IPS-18a (cell line): ENCODE results near the gene MXD4.
"Not testable (repeated sequence)": the region's sequence is repeated elsewhere in the genome, so short reads cannot be mapped to it uniquely, and the experiment has no call there.

ENCODE experiments used
- H3K27ac ChIP-seq: one replicate; pipeline ENCODE4 v1.5.1; 2013; ENCODE audit warnings: low read length
- H3K27me3 ChIP-seq: one replicate; pipeline ENCODE4 v1.6.1; 2013; ENCODE audit warnings: mild to moderate bottlenecking, low read length; ENCODE audit not compliant: control insufficient read depth, insufficient read depth
- H3K36me3 ChIP-seq: one replicate; pipeline ENCODE4 v1.6.1; 2013; ENCODE audit warnings: low read depth, low read length; ENCODE audit not compliant: control insufficient read depth
- H3K4me1 ChIP-seq: one replicate; pipeline ENCODE4 v1.6.1; 2013; ENCODE audit warnings: low read depth, low read length; ENCODE audit not compliant: control insufficient read depth
- H3K4me3 ChIP-seq: one replicate; pipeline ENCODE4 v1.5.1; 2013; ENCODE audit warnings: low read length
- H3K9ac ChIP-seq: one replicate; pipeline ENCODE4 v1.6.1; 2013; ENCODE audit warnings: mild to moderate bottlenecking, low read length, moderate library complexity
- H3K9me3 ChIP-seq: one replicate; pipeline ENCODE4 v1.6.1; 2013; ENCODE audit warnings: low read depth, low read length; ENCODE audit not compliant: control insufficient read depth

Gene MXD4

DNA sequence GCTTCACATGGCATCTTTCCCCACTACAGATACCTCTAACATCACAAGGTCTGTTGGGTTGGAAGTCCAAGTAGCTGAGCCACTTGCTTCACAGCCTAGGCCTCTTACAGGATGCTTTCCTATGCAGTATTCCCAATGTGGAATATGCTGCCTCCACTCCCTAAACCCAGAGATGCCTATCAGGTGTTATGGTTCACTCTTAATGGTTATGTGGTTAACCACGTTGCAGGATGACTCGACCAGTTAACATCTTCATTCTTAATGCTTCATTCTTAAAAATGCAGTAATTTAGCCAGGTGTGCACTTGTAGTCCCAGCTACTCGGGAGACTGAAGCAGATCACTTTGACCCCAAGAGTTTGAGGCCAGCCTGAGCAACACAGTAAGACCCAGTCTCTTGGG is 44.2 kb downstream of the MXD4 start:
- Histone ChIP-seq H3K4me3 (no peak overlapping the region), H3K9me3 (no peaks in the 10 kb centered on the region), H3K9ac (no peak overlapping the region), H3K36me3 (no peaks in the 10 kb centered on the region), H3K4me1 (peaks cover 34% of the 10 kb centered on the region), H3K27me3 (no peaks in the 10 kb centered on the region), H3K27ac (no peak overlapping the region)

DNA sequence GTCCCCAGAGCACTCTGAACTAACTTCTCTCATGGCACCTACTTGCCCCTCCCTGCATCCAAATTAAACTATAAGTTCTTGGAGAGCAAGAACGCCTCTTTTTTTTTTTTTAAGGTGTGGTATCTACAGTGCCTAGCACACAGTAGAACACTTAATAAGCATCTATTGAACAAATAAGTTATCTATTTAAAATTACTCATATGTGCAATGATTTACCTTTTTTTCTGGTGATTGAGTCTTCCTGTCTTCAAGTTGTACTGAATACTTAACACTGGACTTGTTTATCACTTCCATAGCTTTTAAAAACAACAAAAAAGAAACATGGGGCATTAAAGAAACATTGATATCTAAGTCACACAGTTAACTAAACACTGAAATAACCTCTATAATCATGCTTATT is 49.1 kb downstream of the MXD4 start:
- no peak overlapping the region for H3K27ac ChIP-seq
- no peaks in the 10 kb centered on the region for H3K27me3 ChIP-seq
- H3K4me3 ChIP-seq: no peak overlapping the region
- H3K4me1 ChIP-seq: peaks cover 14% of the 10 kb centered on the region
- no peaks in the 10 kb centered on the region for H3K36me3 ChIP-seq
- no peak overlapping the region for H3K9ac ChIP-seq
- H3K9me3 ChIP-seq: no peaks in the 10 kb centered on the region

DNA sequence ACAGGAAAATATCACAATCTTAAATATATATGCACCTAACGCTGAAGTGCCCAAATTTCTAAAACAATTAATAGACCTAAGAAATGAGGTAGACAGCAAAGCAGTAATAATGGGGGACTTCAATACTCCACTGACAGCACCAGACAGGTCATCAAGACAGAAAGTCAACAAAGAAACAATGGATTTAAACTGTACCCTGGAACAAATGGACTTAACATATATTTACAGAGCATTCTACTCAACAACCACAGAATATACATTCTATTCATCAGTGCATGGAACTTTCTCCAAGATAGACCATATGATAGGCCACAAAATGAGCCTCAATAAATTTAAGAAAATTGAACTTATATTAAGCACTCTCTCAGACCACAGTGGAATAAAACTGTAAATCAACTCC is 59.1 kb downstream of the MXD4 start:
- H3K4me3 ChIP-seq, H3K4me1 ChIP-seq, H3K27ac ChIP-seq, H3K27me3 ChIP-seq, H3K9ac ChIP-seq, H3K36me3 ChIP-seq, H3K9me3 ChIP-seq: not testable (repeated sequence)
